OCI-LY1 (cell line): ENCODE results near the gene C10orf67.

Experiments used
- CTCF ChIP-seq: fragments of 200-600 bp; sonication (generic), shearing (Covaris generic); IDR thresholded peaks from 2 replicates; pipeline ENCODE4 v1.5.1; 2017; ENCODE audit warnings: mild to moderate bottlenecking, antibody characterized with exemption, low read length, moderate library complexity, mixed read lengths
- EZH2 ChIP-seq: fragments of 200-600 bp; sonication (generic), shearing (Covaris generic); IDR thresholded peaks from 2 replicates; pipeline ENCODE4 v1.8.0; 2017; ENCODE audit warnings: borderline replicate concordance, mixed run types, mild to moderate bottlenecking, antibody characterized with exemption, low read length, moderate library complexity, mixed read lengths

DNA sequence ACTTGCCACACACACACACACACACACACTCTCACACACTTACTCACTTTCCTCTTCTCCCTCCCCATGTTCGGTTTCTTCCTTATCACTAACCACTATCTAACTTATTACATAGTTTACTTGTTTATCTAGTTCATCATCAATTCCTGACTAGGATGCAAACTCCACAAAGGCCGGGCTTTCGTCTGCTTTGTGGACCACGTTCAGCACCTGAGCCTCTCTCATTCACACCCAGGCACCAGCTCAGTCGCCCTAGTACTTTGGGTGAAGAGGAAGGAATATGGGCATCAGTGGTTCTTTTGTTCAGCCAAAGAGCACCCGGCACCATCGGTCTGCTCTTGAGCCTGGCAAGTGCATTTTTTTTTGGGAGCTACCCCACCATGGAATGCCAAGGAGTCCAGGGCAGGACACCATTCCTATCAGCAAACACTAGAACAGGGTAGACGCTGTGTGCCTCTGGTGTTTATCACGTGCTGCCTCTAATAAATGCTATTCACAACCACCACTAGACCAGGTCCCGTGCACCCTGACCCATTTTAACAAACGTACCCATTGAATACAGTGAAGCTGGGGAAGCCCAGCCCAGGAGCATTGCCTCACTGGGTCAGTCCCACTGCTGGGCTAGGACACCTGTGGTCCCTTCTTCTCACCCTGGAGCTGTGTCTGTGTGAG lies 2.2 kb downstream of the C10orf67 start:
- TF ChIP-seq CTCF = no peak
- no peak for TF ChIP-seq EZH2
